Posterior cingulate gyrus (tissue), 11 donors: ENCODE results near the gene GFRA4.

Source experiments
- DNase-seq, 10 donors: peaks; one replicate each; pipeline versions ENCODE4 v3.0.0 to v3.0.0-alpha.2; 2020 to 2021; ENCODE audit warnings: mixed read lengths in 3 of 10
- intact Hi-C: fragments of 100-400 bp; cut with DNase I; formaldehyde crosslinking; loops from one replicate; pipeline ENCODE4 v1.15.1; 2023

Gene GFRA4

GRCh38 chr20:3658716-3659491, 4.3 kb downstream of the GFRA4 start:
- intact Hi-C loops = no loop called here
- peak in 3 of 10 donors; percentile 8 to 87 (median 32) for DNase-seq

GRCh38 chr20:3658019-3658715, 5.0 kb downstream of the GFRA4 start:
- intact Hi-C loops = no loop called here
- DNase-seq = no peak

GRCh38 chr20:3655131-3655405, 8.1 kb downstream of the GFRA4 start:
- peak in 2 of 10 donors; percentile 3 to 43 for DNase-seq
- intact Hi-C loops = no loop called here

GRCh38 chr20:3654326-3655130, 8.7 kb downstream of the GFRA4 start:
- peak in 2 of 10 donors; percentile 4 to 80 for DNase-seq
- intact Hi-C loops = no loop called here

GRCh38 chr20:3653921-3654320, 9.3 kb downstream of the GFRA4 start:
- no peak for DNase-seq
- intact Hi-C loops = no loop called here

- intact Hi-C loops = no loop called here
These were observed 10.3 kb downstream of the GFRA4 start for GRCh38 chr20:3652676-3653596.

GRCh38 chr20:3652221-3652620, 11.0 kb downstream of the GFRA4 start:
- intact Hi-C loops = no loop called here
- DNase-seq = peak in 1 of 10 donors; percentile 49

More at GRCh38 chr20:3652676-3653596, 10.3 kb downstream of the GFRA4 start:
- DNase-seq = peak in 2 of 10 donors; percentile 5 to 66

GRCh38 chr20:3651204-3651962, 11.8 kb downstream of the GFRA4 start:
- peak in 2 of 10 donors; percentile 2 to 57 for DNase-seq
- intact Hi-C loops = no loop called here

- peak in 2 of 10 donors; percentile 6 to 76 for DNase-seq
These were observed 14.2 kb downstream of the GFRA4 start for GRCh38 chr20:3648951-3649350.

GRCh38 chr20:3647473-3647872, 15.7 kb downstream of the GFRA4 start:
- no peak for DNase-seq
- intact Hi-C loops = no loop called here

More at GRCh38 chr20:3648951-3649350, 14.2 kb downstream of the GFRA4 start:
- intact Hi-C loops = no loop called here

- intact Hi-C loops = no loop called here
- DNase-seq = peak in 1 of 10 donors; percentile 81
These were observed 16.5 kb downstream of the GFRA4 start for GRCh38 chr20:3646651-3647050.

- intact Hi-C loops = no loop called here
- no peak for DNase-seq
These were observed 17.1 kb downstream of the GFRA4 start for GRCh38 chr20:3646067-3646440.

GRCh38 chr20:3645309-3646066, 17.7 kb downstream of the GFRA4 start:
- intact Hi-C loops = no loop called here
- peak in 2 of 10 donors; percentile 2 to 51 for DNase-seq

- intact Hi-C loops = no loop called here
- DNase-seq = no peak
These were observed 22.9 kb downstream of the GFRA4 start for GRCh38 chr20:3640259-3640658.

- intact Hi-C loops = no loop called here
- no peak for DNase-seq
These were observed 27.9 kb downstream of the GFRA4 start for GRCh38 chr20:3635346-3635745.

GRCh38 chr20:3633913-3634478, 29.2 kb downstream of the GFRA4 start:
- no peak for DNase-seq
- intact Hi-C loops = no loop called here

GRCh38 chr20:3632311-3633004, 30.7 kb downstream of the GFRA4 start:
- no peak for DNase-seq
- intact Hi-C loops = no loop called here

GRCh38 chr20:3631534-3631933, 31.7 kb downstream of the GFRA4 start:
- DNase-seq = no peak
- intact Hi-C loops = no loop called here
